A204.1 (cell line): Measurements from ENCODE around the gene ACBD5.

Source experiments
- FAIRE-seq: peaks from 2 replicates; lab custom pipeline; 2012; peaks lifted over from hg19 to GRCh38; lab: Jason Lieb, UNC

Gene ACBD5

GRCh38 chr10:27150261-27150660, 90.3 kb downstream of the ACBD5 start:
- FAIRE-seq = no peak

GRCh38 chr10:27147701-27148100, 92.9 kb downstream of the ACBD5 start:
- no peak for FAIRE-seq

- FAIRE-seq = no peak
Observed at GRCh38 chr10:27145937-27146336, 94.7 kb downstream of the ACBD5 start.
